Esophagus squamous epithelium (tissue), 4 donors: Measurements from ENCODE around the gene FGGY.

Experiments
- POLR2A ChIP-seq, 4 donors: fragments of 450-650 bp; IDR thresholded peaks; one replicate each; pipeline ENCODE4 v1.6.1; 2017; ENCODE audit warnings: antibody characterized with exemption in 4 of 4, mild to moderate bottlenecking in 4 of 4, moderate library complexity in 3 of 4
- TF ChIP-seq, protein P1 (sequence below), 6 experiments: fragments of 450-650 bp in 4 of 6; fragments of 200-600 bp in 2 of 6; sonication (generic) in 2 of 6; IDR thresholded peaks; one replicate each; pipeline ENCODE4 v1.5.1; 2016 to 2019; ENCODE audit warnings: antibody characterized with exemption in 6 of 6, mild to moderate bottlenecking in 4 of 6, moderate library complexity in 4 of 6

DNA sequence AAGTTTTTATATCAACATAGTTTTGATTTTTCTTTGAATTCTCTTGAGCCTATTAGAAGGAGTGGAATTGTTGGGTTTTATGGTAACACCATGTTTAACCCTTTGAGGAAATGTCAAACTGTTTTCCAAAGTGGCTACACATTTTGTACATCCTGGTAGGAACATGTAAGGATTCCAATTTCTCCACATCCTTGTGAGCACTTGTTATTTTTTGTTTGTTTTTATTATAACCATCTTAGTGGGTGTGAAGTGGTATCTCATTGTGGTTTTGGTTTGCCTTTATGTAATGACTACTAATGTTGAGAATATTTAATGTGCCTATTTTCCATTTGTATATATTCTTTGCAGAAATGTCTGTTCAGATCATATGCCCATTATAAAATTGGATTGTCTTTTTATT lies 120.5 kb downstream of the FGGY start:
- TF ChIP-seq, protein P1, sequence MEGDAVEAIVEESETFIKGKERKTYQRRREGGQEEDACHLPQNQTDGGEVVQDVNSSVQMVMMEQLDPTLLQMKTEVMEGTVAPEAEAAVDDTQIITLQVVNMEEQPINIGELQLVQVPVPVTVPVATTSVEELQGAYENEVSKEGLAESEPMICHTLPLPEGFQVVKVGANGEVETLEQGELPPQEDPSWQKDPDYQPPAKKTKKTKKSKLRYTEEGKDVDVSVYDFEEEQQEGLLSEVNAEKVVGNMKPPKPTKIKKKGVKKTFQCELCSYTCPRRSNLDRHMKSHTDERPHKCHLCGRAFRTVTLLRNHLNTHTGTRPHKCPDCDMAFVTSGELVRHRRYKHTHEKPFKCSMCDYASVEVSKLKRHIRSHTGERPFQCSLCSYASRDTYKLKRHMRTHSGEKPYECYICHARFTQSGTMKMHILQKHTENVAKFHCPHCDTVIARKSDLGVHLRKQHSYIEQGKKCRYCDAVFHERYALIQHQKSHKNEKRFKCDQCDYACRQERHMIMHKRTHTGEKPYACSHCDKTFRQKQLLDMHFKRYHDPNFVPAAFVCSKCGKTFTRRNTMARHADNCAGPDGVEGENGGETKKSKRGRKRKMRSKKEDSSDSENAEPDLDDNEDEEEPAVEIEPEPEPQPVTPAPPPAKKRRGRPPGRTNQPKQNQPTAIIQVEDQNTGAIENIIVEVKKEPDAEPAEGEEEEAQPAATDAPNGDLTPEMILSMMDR (IDR thresholded peaks at IDR 0.05) = no peak
- no peak for TF ChIP-seq POLR2A (IDR thresholded peaks at IDR 0.05)
